KG1 (cell line): Measurements from ENCODE around the gene DLGAP1.

ENCODE experiments used
- DNase-seq: peaks from one replicate; lab custom pipeline; 2025; lab: John Stamatoyannopoulos, UW

The DLGAP1 gene

DNA sequence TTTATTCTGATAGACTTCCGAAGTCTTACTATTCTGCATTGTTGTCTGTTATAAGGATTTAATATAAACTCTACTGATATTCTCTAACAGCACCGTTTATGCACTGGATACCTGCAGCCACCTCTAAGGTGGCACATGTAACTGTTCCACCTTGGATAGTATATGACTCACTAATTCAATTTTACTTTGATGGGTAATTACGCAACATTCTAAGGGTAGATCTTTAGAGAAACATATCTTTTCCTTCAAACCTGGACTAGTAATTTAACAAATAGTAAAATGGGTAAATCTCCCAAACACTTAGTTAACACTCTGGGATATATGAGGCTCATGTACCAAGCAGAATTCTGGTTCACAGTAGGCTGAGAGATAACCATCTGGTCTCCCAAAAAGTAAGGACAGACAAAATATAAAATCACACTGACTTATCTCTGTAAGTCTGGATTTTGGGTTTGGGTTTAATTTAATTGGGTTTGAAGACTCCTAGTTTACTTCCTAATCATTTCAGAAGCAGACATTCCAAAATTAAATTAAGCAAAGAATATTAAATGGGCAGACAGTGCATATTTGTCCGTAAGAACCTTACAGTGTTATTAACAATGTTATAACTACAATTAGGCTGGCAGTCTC, 590.3 kb downstream of the DLGAP1 start:
- no peak for DNase-seq

DNA sequence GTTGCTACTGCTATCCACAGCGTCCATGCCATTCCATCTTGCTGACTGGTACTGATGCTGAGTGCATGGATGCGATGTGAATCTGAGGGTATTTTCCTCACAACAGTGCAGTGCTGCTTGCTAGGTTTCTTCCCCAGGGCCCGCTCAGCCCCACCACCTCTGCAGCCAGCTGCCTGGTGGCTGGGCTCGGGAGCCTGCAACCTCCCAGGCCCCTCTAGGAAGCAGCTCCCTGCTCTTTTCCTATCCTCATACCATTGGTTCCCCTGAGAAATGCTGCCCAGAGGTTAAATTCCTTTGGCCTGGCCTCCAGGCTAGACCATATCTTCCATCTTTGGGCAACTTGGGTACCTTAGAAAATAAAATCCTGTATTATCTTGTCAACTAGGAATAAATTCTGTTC, 591.5 kb downstream of the DLGAP1 start:
- no peak for DNase-seq

DNA sequence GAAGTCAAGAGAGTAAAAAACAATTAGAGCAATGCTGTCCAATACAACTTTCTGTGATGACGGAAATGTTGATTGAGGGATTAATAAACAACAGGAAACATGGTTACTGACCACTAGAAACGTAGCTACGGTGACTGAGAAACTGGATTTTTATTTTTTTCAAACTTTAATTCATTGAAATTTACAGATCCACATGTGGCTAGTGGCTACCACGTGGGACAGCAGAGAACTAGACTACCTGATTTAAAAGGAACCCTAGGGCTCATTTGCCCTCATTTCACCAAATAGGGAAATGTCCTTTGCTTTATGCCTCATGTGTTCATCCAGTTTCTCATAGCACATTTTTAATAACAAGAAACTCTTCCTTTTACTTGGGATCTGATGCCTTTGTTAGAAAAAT, 592.1 kb downstream of the DLGAP1 start:
- no peak for DNase-seq

DNA sequence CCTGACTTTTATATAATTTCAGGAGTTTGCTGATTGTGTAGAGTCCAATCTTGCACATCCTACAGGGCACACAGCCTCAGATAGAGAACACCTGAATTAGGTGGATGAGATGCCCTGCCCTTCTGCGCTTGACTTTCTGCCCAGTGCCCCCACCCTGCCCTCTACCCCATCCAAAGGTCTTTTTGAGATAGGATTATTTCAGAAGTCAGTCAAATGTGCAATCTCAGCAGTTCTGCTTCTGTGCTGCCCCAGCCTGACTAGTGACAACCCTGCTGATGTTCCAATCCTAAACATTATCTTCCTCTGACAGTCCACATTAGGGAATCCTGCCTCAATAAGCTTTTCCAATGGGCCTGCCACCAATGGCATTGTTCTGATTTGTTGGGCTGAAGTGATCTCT, 593.6 kb downstream of the DLGAP1 start:
- DNase-seq = no peak

DNA sequence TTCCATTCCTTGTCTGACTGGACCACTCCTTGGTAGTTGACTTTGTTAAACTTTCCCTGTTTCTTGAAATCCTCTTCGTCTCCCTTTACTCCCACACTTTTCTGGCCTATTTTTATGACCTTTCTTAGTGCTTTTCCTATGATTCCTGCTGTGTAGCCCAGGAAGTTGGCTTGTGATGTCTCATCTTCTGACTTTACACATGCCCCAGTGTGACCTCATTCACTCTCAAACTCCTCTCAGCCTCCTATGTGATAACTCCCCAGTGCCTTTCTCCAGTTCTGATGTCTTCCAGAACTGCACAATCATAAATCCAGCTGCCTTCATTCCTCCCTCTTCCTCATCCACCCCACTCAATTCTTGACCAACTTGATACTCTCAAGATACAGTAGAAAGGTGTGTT, 597.6 kb downstream of the DLGAP1 start:
- DNase-seq = no peak

- no peak for DNase-seq
Observed at GRCh38 chr18:3855966-3856365, 599.1 kb downstream of the DLGAP1 start.

DNA sequence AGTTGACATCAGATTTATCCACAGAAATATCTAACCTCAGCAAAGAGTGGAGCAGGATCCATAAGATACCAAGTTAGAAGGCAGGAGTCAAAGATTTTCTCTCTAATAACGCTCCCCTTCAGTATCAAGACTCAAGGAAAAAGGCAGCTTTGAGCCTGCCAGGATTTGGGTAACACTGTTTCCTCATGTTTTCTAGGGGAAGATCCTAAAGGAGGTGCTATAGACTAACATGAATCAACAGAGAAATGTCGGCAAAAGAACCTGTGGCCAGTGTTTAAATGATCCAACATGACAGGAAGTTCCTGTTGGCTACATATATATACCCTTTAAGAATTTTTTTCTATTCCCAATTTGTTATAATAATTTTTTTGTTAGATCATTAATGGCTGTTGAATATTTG, 602.8 kb downstream of the DLGAP1 start:
- DNase-seq = no peak

GRCh38 chr18:3851159-3851558, 603.9 kb downstream of the DLGAP1 start:
- no peak for DNase-seq

DNA sequence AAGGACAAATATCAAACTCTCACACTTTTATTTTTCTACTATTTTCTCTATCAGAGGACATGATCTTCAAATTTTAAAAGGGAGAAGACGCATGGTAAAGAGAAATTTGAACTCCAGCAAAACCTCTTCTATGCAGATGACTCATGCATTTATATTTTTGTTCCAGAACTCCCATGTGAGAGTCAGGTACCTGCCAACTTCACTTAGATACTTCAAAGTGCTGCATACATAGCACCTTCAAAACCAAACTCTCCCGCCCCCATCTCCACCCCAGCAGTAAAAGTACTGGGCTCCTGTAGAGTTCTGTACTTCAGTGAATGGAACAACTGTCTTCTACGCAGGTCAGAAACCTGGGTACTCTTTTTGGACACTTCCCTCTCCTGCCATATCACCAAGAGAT, 606.8 kb downstream of the DLGAP1 start:
- no peak for DNase-seq

DNA sequence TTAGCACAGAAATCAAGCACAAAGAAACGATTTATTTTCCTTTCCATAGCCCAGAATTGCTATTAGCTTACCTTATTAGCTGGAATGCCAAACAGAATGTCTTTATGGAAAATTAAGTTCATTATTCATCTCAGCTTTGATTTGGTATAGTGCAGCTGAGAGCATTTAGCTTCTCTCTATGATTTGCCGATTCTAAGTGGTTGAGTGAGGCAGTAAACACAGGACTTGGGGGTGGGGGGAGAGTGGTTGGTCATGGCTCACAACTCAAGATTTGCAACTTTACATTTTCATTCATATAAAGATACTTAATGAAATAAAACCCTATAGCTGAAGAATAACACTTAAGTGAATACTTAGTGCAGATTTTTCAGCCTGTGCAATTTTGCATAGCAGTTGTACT, 609.9 kb downstream of the DLGAP1 start:
- no peak for DNase-seq

DNA sequence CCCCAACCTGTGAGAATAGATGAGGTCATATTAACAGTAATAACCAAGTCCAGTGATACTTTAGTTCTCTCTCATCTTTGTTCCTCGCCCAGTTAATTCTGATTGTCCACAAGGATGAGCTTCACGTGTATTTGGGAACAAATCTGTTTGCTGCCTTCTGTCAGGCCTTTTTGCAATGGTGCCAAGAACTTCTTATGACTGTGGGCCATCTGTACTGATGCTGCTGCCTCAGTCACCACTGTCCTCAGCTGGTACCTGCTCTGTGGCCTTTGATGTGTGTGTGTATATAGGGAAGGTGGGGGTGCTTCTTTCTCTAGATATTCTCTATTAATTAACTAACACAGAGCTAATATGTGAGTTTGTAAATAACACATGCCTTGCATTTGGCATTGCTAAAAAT, 612.3 kb downstream of the DLGAP1 start:
- DNase-seq = no peak

DNA sequence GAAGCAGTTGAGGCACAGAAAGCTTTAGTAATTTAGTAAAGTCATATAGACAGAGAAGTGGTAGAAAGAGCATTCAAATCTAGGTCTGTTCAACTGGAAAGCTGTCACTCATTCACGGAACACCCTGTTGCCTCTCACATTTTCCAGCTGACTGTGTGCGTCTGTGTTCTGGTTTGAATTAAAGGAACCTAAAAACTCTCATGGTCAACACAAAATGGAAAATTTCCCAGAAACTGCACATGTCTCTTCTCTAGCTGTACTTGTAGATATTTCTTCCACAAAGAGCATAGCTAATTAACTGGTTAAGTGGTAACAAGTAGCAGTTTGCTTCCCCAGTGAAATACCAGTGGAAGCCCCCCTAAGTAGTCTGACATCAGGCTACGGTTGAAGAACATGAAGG, 614.3 kb downstream of the DLGAP1 start:
- DNase-seq = no peak

GRCh38 chr18:3839581-3839981, 615.5 kb downstream of the DLGAP1 start:
- no peak for DNase-seq

DNA sequence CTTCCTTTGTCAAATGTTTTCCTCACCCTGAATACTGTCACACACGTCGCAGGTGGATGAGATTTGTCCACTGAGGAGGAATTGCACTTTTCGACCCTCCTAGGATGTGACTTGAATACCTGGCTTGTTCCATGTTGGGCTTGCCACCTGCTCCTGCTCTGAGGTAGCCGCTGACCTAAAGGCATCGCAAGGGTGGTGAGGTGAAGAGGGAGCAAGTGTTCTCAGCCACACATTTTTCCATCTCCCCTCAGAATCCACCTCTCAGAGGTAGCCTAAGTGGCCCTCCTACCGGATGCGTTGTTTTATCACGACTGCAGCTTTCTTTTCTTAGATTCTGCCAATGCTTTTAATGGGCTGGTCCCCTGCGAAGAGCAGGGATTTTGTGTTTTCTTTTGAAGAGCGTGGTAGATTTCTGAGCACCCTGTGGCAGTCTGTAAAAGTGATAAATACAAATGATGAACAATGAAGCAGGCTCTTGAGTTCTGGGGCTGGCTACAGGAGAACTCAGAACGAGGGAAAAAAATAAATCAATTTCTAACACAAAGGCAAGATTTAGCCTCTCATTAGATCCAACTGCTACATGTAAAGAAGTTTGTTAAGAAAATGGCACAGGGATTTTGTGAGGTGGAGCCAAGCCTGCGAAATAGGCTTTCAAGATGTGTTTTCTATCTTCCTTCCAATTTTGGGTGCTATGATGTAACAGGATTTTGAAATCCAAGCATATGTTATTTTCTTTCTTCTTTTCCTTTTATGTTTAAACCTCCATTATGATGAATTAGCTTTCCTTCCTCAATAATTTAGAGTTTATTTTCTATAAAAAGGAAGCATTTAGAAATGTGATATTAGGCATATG, 618.4 kb downstream of the DLGAP1 start:
- DNase-seq = no peak

GRCh38 chr18:3832025-3832638, 623.0 kb downstream of the DLGAP1 start:
- DNase-seq = no peak

GRCh38 chr18:3830604-3831003, 624.5 kb downstream of the DLGAP1 start:
- DNase-seq = no peak

- DNase-seq = no peak
Observed at GRCh38 chr18:3827236-3827845, 627.8 kb downstream of the DLGAP1 start.

GRCh38 chr18:3826021-3826420, 629.1 kb downstream of the DLGAP1 start:
- DNase-seq = no peak

DNA sequence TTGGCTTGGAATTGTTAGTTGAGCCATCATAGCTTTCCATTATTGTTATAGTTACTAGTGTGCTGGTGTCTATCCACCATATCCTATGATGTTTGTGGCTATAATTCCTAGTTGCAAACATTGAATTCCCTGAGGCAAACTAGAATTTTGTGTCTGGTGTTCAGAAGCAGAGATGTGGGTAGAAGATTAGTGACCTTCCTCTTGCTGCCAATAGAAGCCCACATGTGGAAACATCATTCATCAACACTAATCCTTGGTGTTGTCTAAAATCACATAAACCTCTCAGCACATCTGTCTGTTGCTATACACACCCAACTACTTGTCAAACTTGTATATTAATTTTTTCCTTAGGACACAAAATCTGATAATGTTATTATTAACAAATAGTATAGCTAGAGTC, 631.0 kb downstream of the DLGAP1 start:
- no peak for DNase-seq

GRCh38 chr18:3823073-3823472, 632.0 kb downstream of the DLGAP1 start:
- no peak for DNase-seq

GRCh38 chr18:3821524-3821923, 633.6 kb downstream of the DLGAP1 start:
- no peak for DNase-seq

- no peak for DNase-seq
Observed at GRCh38 chr18:3819961-3820360, 635.1 kb downstream of the DLGAP1 start.
